GM18507 (cell line): ENCODE data around the gene PPM1L.

Experiments used
- DNase-seq: peaks from one replicate; pipeline ENCODE4 v3.0.0; 2011; ENCODE audit warnings: low read depth; ENCODE audit not compliant: insufficient read length; ENCODE audit errors: extremely low spot score
- FAIRE-seq: peaks from 2 replicates; lab custom pipeline; 2011; peaks lifted over from hg19 to GRCh38; lab: Jason Lieb, UNC

PPM1L gene

GRCh38 chr3:160906646-160907045 is 150.6 kb downstream of the PPM1L start:
- FAIRE-seq (no peak), DNase-seq (no peak)

GRCh38 chr3:160909917-160910316 is 153.9 kb downstream of the PPM1L start:
- no peak for FAIRE-seq
- DNase-seq = no peak

GRCh38 chr3:160911411-160911810 is 155.4 kb downstream of the PPM1L start:
- FAIRE-seq (no peak), DNase-seq (no peak)

- DNase-seq (no peak), FAIRE-seq (no peak)
Observed at GRCh38 chr3:160916472-160916871, 160.4 kb downstream of the PPM1L start.

GRCh38 chr3:160919942-160920341 is 163.9 kb downstream of the PPM1L start:
- no peak for DNase-seq
- FAIRE-seq = no peak

- FAIRE-seq (peak; percentile 45), DNase-seq (peak; percentile 2)
Observed at GRCh38 chr3:160921020-160921635, 165.1 kb downstream of the PPM1L start.

- no peak for FAIRE-seq
Observed at GRCh38 chr3:160924776-160925175, 168.7 kb downstream of the PPM1L start.

GRCh38 chr3:160927620-160928019 is 171.6 kb downstream of the PPM1L start:
- FAIRE-seq = no peak
- no peak for DNase-seq

More at GRCh38 chr3:160924776-160925175, 168.7 kb downstream of the PPM1L start:
- no peak for DNase-seq

- FAIRE-seq (no peak), DNase-seq (no peak)
Observed at GRCh38 chr3:160928183-160928726, 172.2 kb downstream of the PPM1L start.

GRCh38 chr3:160929595-160929994 is 173.6 kb downstream of the PPM1L start:
- DNase-seq = no peak
- FAIRE-seq = no peak

GRCh38 chr3:160931474-160931873 is 175.4 kb downstream of the PPM1L start:
- DNase-seq = no peak
- no peak for FAIRE-seq

GRCh38 chr3:160935413-160936095 is 179.5 kb downstream of the PPM1L start:
- FAIRE-seq = no peak
- DNase-seq = no peak

- peak; percentile 17 for DNase-seq
- FAIRE-seq = peak; percentile 92
Observed at GRCh38 chr3:160941885-160942494, 186.0 kb downstream of the PPM1L start.

GRCh38 chr3:160943996-160944395 is 188.0 kb downstream of the PPM1L start:
- no peak for DNase-seq
- FAIRE-seq = no peak

GRCh38 chr3:160945336-160945735 is 189.3 kb downstream of the PPM1L start:
- no peak for FAIRE-seq
- DNase-seq = no peak

GRCh38 chr3:160948273-160948672 is 192.2 kb downstream of the PPM1L start:
- FAIRE-seq (no peak), DNase-seq (no peak)

- DNase-seq = no peak
- FAIRE-seq = no peak
Observed at GRCh38 chr3:160949460-160949859, 193.4 kb downstream of the PPM1L start.

GRCh38 chr3:160950542-160950941 is 194.5 kb downstream of the PPM1L start:
- DNase-seq = no peak
- FAIRE-seq = no peak

GRCh38 chr3:160950954-160951353 is 194.9 kb downstream of the PPM1L start:
- FAIRE-seq (no peak), DNase-seq (no peak)

GRCh38 chr3:160951642-160952487 is 195.8 kb downstream of the PPM1L start:
- FAIRE-seq = no peak
- no peak for DNase-seq
